ENCODE data around the gene CNTNAP2. TPM values are rescaled to one million over a fixed set of nuclear protein-coding genes. Genes with fewer than 3 reads are reported as not detected.
"Not testable (repeated sequence)": the region's sequence is repeated elsewhere in the genome, so short reads cannot be mapped to it uniquely, and the experiment has no call there.

CNTNAP2 gene
- total and polyA plus RNA-seq, 8 donors: 0.09 to 1.1 (median 0.38) TPM

GRCh38 chr7:148464947-148465346, 2348.3 kb downstream of the CNTNAP2 start:
- Histone ChIP-seq H3K36me3 (no peaks in the 10 kb centered on the region), H3K27me3 (no peaks in the 10 kb centered on the region), H3K4me1 (no peaks in the 10 kb centered on the region), H3K9me3 (no peaks in the 10 kb centered on the region), H3K27ac (no peak overlapping the region), H3K4me3 (no peak overlapping the region)
- intact Hi-C loops (cut with DNase I): no loop called here
- TF ChIP-seq, protein P1, sequence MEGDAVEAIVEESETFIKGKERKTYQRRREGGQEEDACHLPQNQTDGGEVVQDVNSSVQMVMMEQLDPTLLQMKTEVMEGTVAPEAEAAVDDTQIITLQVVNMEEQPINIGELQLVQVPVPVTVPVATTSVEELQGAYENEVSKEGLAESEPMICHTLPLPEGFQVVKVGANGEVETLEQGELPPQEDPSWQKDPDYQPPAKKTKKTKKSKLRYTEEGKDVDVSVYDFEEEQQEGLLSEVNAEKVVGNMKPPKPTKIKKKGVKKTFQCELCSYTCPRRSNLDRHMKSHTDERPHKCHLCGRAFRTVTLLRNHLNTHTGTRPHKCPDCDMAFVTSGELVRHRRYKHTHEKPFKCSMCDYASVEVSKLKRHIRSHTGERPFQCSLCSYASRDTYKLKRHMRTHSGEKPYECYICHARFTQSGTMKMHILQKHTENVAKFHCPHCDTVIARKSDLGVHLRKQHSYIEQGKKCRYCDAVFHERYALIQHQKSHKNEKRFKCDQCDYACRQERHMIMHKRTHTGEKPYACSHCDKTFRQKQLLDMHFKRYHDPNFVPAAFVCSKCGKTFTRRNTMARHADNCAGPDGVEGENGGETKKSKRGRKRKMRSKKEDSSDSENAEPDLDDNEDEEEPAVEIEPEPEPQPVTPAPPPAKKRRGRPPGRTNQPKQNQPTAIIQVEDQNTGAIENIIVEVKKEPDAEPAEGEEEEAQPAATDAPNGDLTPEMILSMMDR (IDR thresholded peaks at IDR 0.05): no peak
- WGBS, 2 donors: 84 to 89% methylated on average over 7 of the region's 7 CpGs
- ATAC-seq (no peak), DNase-seq (no peak), FAIRE-seq (no peak)

DNA sequence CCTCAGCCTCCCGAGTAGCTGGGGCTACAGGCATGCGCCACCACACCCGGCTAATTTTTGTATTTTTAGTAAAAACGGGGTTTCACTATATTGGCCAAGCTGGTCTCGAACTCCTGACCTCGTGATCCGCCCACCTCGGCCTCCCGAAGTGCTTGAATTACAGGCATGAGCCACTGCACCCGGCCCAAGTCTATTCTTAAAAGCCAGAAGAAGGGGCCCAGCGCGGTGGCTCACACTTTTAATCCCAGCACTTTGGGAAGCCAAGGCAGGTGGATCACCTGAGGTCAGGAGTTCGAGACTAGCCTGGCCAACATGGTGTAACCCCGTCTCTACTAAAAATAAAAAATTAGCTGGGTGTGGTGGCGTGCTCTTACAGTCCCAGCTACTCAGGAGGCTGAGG, 2348.8 kb downstream of the CNTNAP2 start:
- intact Hi-C loops (cut with DNase I); FAIRE-seq; ATAC-seq; H3K9me3 ChIP-seq; H3K27me3 ChIP-seq; H3K4me3 ChIP-seq; H3K4me1 ChIP-seq; H3K36me3 ChIP-seq; DNase-seq; H3K27ac ChIP-seq: not testable (repeated sequence)
- 89 to 94% methylated on average over 15 of the region's 15 CpGs for WGBS, 2 donors

DNA sequence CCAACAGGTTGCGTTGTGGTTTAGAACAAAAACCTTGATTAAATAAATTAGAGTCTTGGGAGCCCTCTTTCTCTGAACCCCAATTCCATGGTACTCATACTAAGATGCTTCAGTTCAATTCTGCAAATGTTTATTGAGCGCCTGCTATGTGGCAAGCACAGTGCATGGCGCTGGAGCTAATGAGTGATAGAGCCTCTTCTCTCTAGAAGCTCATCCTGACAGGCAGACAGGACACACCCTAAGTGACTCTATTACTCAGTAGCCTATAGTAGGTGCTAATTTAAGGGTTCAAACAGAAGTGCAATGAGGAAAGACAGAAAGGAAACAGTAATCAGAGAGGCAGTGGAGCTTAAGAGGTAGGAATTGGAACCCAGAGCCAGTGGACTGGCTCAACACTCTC, 2349.5 kb downstream of the CNTNAP2 start:
- no peak overlapping the region for H3K27ac ChIP-seq
- 79 to 82% methylated on average over 3 of the region's 3 CpGs for WGBS, 2 donors
- no peak for ATAC-seq
- H3K4me3 ChIP-seq: no peak overlapping the region
- no peaks in the 10 kb centered on the region for H3K36me3 ChIP-seq
- intact Hi-C loops (cut with DNase I): no loop called here
- TF ChIP-seq, protein P1 (IDR thresholded peaks at IDR 0.05): no peak
- DNase-seq: no peak
- no peak for FAIRE-seq
- H3K4me1 ChIP-seq: no peaks in the 10 kb centered on the region
- no peaks in the 10 kb centered on the region for H3K27me3 ChIP-seq
- no peaks in the 10 kb centered on the region for H3K9me3 ChIP-seq

DNA sequence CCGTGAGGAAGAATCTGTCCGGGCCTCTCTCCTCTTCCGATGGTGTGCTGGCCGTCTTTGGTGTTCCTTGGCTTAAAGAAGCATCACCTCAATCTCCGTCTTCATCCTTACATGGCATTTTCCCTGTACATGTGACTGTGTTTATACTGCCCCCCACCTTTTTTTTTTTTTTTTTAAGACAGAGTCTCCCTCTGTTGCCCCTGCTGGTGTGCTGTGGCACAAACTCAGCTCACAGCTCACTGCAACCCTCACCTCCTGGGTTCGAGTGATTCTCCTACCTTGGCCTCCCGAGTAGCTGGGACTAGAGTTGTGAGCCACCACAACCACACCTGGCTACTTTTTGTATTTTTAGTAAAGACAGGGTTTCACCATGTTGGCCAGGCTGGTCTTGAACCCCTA, 2352.1 kb downstream of the CNTNAP2 start:
- H3K27me3 ChIP-seq: no peaks in the 10 kb centered on the region
- no peaks in the 10 kb centered on the region for H3K9me3 ChIP-seq
- ATAC-seq: no peak
- no peak for DNase-seq
- TF ChIP-seq, protein P1 (IDR thresholded peaks at IDR 0.05): no peak
- WGBS, 2 donors: 78 to 81% methylated on average over 7 of the region's 7 CpGs
- H3K4me3 ChIP-seq: no peak overlapping the region
- intact Hi-C loops (cut with DNase I): no loop called here
- FAIRE-seq: no peak
- no peaks in the 10 kb centered on the region for H3K4me1 ChIP-seq
- no peak overlapping the region for H3K27ac ChIP-seq
- no peaks in the 10 kb centered on the region for H3K36me3 ChIP-seq

Small RNA genes within 50 kb of the gene (microRNA-seq; reads per million reads assigned to microRNA genes)
- 0 reads per million in 2 donors for gene MIR548F4
